ENCODE results near the gene TRIM65.
A peak's percentile ranks its signal among the peaks of the same experiment; 100 is the strongest.

Gene TRIM65

GRCh38 chr17:75880266-75880665 lies 16.5 kb downstream of the TRIM65 start:
- no peak overlapping the region for H3K4me3 ChIP-seq (ENCODE audit: low read depth, low read length)
- DNase-seq (ENCODE audit: low read depth) = no peak

GRCh38 chr17:75878174-75878998 lies 18.4 kb downstream of the TRIM65 start, which contains the start of gene TRIM47:
Gene TRIM47 (minus strand): TSS chr17:75878581. CDS start chr17:75878548, 33 bp downstream.
- no peak for DNase-seq (ENCODE audit: low read depth)
- H3K4me3 ChIP-seq (ENCODE audit: low read depth, low read length) = peak within 1 kb of the TSS; percentile 58
- TF ChIP-seq, protein P1, sequence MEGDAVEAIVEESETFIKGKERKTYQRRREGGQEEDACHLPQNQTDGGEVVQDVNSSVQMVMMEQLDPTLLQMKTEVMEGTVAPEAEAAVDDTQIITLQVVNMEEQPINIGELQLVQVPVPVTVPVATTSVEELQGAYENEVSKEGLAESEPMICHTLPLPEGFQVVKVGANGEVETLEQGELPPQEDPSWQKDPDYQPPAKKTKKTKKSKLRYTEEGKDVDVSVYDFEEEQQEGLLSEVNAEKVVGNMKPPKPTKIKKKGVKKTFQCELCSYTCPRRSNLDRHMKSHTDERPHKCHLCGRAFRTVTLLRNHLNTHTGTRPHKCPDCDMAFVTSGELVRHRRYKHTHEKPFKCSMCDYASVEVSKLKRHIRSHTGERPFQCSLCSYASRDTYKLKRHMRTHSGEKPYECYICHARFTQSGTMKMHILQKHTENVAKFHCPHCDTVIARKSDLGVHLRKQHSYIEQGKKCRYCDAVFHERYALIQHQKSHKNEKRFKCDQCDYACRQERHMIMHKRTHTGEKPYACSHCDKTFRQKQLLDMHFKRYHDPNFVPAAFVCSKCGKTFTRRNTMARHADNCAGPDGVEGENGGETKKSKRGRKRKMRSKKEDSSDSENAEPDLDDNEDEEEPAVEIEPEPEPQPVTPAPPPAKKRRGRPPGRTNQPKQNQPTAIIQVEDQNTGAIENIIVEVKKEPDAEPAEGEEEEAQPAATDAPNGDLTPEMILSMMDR (IDR thresholded peaks at IDR 0.05; ENCODE audit: control insufficient read depth, extremely low read depth, insufficient read depth) = peak; percentile 11; the same call in 1 of the 2 replicates

More at GRCh38 chr17:75880266-75880665, 16.5 kb downstream of the TRIM65 start:
- TF ChIP-seq, protein P1 (IDR thresholded peaks at IDR 0.05; ENCODE audit: control insufficient read depth, extremely low read depth, insufficient read depth) = no peak

DNA sequence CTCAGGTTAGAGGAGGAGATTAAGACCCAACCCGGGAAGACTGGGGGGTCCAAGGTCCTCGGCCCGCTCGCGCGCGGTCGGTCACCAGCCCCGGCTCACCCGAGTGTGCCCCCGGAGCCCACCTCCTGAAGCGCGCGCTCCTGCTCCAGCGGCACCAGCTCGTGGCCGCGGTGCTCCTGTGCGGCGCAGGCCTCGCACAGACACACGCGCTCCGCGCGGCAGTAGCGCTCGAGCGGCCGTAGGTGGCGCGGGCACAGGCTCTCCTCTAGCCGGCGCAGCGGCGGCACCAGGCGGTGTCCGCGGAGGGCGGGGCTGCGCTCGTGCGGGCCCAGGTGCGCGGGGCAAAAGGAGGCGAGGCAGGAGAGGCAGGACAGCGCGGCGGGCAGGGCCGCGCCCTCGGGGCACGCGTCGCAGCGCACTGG lies 19.0 kb downstream of the TRIM65 start:
- peak; percentile 59 for DNase-seq (ENCODE audit: low read depth)
- TF ChIP-seq, protein P1 (IDR thresholded peaks at IDR 0.05; ENCODE audit: control insufficient read depth, extremely low read depth, insufficient read depth) = peak; percentile 71
- H3K4me3 ChIP-seq (ENCODE audit: low read depth, low read length) = peak overlapping the region; percentile 58

DNA sequence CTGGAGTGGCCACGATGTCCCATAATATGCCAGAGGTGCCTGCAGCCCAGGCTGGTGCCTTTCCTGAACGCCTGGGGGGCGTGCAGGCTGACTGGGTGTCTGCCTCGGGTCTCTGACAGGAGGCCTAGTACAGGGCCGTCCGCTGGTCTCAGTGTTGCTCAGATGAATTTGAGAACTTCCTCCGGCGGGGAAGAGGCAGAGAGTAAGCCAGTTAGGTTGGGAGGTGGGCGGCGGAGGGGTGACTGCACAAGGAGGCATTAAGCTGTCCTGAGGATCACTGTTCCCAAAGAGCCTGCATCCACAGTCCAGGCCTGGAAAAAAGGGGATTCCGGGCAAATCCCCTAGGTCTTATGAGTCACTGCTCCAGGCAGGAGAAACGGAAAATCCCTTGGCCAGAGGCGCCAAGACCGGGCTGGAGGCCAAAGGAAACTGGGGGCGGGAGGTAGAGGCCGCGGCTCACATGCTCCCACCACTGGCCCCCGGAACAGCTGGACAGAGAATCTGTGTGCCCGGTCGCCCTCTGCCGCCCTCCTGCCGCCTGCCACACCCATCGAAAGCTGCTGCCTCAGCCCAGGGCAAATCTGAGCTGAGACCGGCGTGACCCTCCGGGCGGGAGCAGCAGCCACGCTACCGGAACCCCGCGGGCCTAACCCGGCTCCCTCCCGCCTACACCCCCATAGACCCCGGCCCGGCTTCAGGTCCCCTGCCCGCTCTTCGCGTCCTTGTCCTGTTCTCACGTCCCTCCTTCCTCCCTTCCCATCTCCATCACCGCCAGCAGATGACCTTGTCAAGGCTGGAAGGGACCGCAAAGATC lies 19.6 kb downstream of the TRIM65 start:
- no peak for DNase-seq (ENCODE audit: low read depth)
- TF ChIP-seq, protein P1 (IDR thresholded peaks at IDR 0.05; ENCODE audit: control insufficient read depth, extremely low read depth, insufficient read depth) = no peak
- H3K4me3 ChIP-seq (ENCODE audit: low read depth, low read length) = peak overlapping the region; percentile 58

GRCh38 chr17:75876190-75876937 lies 20.4 kb downstream of the TRIM65 start:
- peak overlapping the region; percentile 58 for H3K4me3 ChIP-seq (ENCODE audit: low read depth, low read length)
- no peak for DNase-seq (ENCODE audit: low read depth)

DNA sequence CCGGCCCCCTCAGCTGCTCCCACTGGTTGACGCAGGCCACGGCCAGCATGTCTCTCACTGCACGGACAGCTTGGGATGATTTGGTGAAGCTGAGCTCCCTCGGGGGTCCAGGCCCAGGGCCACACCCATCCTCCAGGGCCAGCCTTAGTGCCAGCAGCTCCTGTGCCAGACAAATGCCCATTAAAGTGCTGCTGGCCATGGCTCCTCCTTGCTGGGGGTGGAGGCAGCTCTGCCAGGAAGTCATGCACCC lies 20.9 kb downstream of the TRIM65 start:
- H3K4me3 ChIP-seq (ENCODE audit: low read depth, low read length) = peak overlapping the region; percentile 58
- TF ChIP-seq, protein P1 (IDR thresholded peaks at IDR 0.05; ENCODE audit: control insufficient read depth, extremely low read depth, insufficient read depth) = no peak
- no peak for DNase-seq (ENCODE audit: low read depth)

More at GRCh38 chr17:75876190-75876937, 20.4 kb downstream of the TRIM65 start:
- TF ChIP-seq, protein P1 (IDR thresholded peaks at IDR 0.05; ENCODE audit: control insufficient read depth, extremely low read depth, insufficient read depth) = 0 out of 2 replicates have a peak, but pooled peaks have one; percentile 2
